GM18508 (cell line): ENCODE results near the gene CACNB4.
"Not testable (repeated sequence)": the region's sequence is repeated elsewhere in the genome, so short reads cannot be mapped to it uniquely, and the experiment has no call there.

Experiments
- ATAC-seq: cut with Tn5 transposase; IDR thresholded peaks from one replicate; pipeline ENCODE4 v1.9.1; 2021; ENCODE audit warnings: moderate number of reproducible peaks; ENCODE audit not compliant: insufficient read depth, unreplicated experiment

CACNB4 gene

GRCh38 chr2:151916632-151917031 is 182.2 kb downstream of the CACNB4 start:
- ATAC-seq: no peak

DNA sequence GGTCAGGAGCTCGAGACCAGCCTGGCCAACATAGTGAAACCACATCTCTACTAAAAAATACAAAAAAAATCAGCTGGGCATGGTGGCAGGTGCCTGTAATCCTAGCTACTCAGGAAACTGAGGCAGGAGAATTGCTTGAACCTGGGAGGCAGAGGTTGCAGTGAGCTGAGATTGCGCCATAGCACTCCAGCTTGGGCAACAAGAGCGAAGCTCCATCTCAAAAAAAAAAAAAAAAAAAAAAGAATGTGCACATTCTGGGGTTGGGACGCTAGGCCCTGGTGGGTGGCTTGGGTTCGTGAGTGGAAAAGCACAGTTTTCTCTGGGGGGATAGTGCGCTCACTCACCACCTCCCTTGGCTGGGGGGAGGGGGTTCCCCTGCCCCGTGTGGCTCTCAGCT is 183.2 kb downstream of the CACNB4 start:
- not testable (repeated sequence) for ATAC-seq

- ATAC-seq: no peak
These were observed 183.7 kb downstream of the CACNB4 start for GRCh38 chr2:151914989-151915628.

DNA sequence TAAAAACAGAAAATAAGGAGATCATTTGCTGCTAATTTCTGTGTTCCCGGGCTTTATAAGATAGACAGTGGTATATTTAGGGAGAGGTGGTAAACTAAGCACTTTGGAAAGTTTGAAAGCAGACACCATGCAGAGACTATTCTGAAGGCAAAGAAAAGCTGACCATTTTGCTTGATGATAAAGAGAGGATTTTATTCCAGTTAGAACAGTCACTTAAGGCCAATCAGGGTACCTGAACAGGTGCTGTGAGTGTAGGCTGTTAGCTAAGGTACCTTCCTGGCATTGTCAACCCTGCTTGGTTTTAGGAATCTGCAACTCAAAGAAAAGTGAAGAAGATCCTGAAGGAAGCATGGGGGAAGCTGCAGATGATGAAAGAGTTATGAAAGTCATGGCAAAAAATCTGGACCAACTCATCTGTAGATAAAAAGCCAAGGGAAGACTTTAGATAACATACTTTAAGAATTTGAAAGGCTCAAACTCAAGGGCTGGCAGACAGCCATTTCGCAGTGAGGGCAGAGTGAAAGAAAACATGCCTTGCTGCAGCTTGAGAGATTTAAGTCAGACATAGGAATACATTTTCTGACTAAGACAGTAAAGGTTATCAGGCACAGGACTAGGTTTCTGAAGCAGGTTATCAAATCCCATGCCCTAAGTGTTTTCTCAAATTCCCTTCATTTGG is 190.5 kb downstream of the CACNB4 start:
- ATAC-seq: no peak

- ATAC-seq: no peak
These were observed 191.3 kb downstream of the CACNB4 start for GRCh38 chr2:151907286-151908203.

DNA sequence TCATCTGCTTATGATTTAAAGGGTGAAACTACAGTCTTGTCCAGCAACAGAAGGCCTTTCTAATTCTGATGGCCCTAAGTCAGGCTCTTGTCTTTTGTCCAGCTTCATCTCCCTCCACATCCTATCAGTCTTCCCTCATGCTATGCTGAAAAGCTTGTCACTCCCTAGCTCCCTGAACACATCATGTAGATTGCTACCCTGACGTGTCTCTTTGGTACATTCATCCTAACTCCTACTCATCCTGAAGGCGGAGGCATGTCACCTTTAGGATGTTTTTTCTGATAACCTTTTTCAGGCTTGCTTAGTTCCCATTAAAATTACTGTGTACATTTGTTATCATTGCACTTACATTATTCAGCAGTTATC is 192.2 kb downstream of the CACNB4 start:
- ATAC-seq: no peak

- ATAC-seq: no peak
These were observed 192.7 kb downstream of the CACNB4 start for GRCh38 chr2:151905963-151906632.

GRCh38 chr2:151904807-151905206 is 194.0 kb downstream of the CACNB4 start:
- no peak for ATAC-seq

DNA sequence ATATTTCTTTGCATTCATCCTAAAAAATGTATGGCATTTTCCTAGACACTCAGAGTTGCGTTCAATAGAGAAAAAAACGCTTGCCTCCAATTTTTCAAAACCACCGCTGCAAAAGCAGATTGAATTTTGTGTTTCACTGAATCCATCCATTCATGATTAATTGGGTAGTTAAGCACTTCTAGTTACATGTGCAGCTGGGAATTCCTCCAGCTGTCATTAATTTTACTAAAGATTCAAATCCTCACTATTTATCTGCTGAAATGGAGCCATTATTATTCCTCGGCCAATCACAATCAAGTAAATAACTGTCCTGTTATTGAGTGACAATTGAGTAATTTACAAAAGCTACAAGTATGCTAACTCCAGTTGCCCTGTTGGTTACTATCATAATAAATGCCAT is 194.8 kb downstream of the CACNB4 start:
- no peak for ATAC-seq

- ATAC-seq: no peak
These were observed 196.0 kb downstream of the CACNB4 start for GRCh38 chr2:151902829-151903228.

- ATAC-seq: no peak
These were observed 198.5 kb downstream of the CACNB4 start for GRCh38 chr2:151900331-151900730.

DNA sequence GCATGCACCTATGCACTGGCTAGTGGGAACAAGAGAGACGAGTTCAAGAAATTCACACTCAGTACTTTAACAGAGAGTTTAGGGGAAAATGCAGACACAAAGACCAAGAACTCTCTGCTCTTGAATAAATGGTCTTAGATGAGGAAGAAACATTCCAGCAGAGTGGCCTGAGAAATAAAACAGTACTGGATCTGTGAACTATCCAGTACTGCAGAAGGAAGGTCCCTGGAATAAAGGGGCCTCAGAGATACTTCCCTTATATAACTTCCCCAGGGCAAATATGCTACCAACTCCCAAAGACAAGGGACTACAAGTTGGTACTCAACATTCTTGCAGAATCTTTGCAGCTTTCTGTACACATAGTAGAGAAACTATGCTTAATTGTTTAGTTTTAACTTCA is 199.7 kb downstream of the CACNB4 start:
- ATAC-seq: no peak

DNA sequence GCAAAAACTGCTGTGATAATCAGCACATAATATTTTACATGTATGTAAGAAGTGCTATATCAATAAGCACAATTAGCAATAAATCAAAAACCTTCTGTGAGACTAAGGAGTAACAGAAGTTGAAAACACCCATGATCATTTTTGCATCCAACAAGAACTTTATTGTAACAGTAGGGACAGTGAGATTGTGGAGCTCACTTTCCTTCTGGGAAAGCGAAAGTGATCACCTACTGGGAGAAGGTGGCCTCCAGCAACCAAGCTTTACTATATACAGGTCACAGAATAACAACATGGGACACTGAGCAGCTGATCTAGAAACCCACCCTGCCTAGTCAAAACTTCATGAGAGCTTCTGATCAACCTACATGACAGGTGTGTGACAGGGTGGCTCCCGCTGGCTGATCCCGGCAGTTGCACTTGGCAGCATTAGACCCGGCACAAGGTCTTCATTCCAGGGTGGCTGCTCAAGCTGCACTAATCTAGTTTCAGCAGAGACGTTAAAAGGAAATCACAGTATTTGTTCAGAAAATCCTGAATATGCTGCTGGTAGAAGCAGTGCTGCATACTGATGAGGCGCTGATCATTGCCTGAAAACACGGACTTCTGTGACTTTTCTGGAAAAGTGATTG is 207.2 kb downstream of the CACNB4 start:
- ATAC-seq: no peak

- no peak for ATAC-seq
These were observed 211.7 kb downstream of the CACNB4 start for GRCh38 chr2:151887164-151887563.

DNA sequence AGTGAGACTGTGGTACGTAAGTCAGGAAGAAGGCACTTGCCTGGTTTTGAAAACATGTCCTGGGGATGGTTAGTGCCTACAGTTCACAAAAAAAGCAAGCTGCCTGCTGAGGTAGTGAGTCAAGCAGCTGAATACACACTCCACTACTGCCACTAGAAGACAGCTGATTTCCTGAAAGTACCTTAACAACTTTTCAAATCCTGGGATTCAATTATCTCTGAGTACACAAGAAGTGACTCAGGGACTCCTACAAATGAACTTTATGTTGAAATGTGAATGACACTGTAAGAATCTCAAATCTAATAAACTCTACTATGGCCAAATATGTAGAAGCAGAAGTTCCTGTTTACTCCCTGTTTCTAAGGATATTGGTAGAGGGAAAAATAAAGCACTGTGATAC is 212.6 kb downstream of the CACNB4 start:
- no peak for ATAC-seq

DNA sequence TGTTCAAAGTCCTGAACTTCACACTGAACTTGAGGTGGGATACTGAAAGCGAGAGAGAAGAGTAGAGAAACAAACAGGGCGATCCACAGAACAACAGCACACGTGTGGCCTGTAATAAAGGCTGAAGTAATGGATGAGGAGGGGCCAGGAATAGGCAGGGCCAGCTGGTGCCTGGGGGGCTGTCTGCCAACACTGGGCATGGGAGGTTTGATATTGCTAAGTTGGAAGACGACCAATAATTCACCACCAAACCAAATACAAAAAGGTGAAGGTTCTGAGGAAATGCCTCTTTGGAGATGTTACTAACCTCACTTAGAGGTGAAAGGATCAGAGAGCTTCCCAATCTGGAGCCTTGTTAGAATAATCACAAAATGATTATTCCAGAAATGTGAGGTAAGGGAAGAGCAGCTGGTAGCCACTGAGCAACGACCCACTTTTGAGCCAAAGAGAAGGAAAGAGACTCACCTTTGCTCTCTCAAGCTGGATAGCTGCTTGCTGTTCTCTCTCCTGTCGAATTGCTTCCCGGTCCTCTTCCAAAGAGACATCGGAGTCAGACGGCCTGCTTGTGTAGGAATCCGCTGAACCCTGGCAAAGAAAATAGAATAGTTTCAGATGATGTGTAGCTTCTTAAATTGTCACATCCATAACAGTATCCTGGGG is 215.9 kb downstream of the CACNB4 start:
- ATAC-seq: no peak

GRCh38 chr2:151881342-151881741 is 217.5 kb downstream of the CACNB4 start:
- ATAC-seq: no peak

DNA sequence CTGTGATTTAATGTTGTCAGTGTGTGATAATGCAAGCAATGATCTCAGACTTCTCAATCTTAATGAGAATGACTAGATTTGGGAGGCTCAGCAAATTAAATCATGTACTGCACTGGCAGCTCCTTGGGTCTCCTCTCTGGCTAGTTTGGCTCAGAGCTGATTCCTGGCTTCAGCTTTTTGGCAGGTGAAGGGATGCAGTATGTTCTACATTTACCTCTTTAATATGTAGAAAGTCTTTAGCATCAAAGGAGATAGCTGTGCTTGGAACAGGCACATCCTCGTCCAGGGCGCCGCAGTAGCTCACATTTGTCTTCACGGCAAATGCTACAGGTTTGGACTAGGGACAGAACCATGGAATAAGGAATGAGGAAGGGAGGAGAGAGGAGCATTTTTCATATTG is 218.3 kb downstream of the CACNB4 start:
- no peak for ATAC-seq

DNA sequence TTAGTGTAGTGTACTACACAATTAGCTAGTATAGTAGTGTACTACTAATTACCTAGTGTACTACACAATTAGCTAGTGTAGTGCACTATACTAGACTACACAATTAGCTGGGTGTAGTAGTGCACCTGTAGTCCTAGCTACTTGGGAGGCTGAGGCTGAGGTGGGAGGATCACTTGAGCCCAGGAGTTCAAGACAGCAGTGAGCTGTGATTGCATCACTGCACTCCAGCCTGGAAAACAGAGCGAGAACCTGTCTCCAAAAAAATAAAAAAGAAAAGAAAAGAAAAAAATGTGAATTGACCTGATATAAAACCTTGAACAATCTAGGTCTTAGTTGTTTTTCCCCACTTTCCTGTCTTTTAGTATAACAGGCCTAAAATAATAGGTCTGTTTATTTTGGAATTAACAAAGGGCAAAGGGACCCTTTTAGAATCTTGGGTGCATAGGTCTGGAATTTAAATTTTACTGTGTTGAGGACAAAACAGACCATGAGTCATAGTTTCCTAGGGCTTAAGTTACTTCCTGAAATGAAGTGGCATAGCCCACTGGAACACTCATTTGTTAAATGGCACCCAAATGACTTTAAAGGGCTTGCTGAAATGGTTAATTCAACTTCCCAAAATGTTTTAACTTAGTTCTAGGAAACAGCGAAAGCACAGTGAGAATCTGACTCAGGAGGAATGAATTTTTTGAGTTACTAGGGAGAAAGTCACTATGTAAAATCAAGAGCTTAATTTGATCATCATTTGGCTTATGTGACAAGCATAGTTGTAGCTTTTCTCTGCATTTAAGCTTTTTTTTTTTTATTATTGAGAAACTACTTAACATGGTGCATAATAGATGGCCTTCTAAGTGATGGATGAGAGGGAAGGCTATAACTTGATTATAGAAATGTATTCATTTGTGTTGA is 219.9 kb downstream of the CACNB4 start:
- no peak for ATAC-seq
